GM10266 (cell line): ENCODE measurements around the gene EFCC1.

Experiments
- DNase-seq: peaks from one replicate; pipeline ENCODE4 v3.0.0; 2012; ENCODE audit errors: extremely low spot score
- CTCF ChIP-seq: IDR thresholded peaks from 2 replicates; pipeline ENCODE4 v1.5.1; 2012; ENCODE audit warnings: mild to moderate bottlenecking, low read depth; ENCODE audit not compliant: control insufficient read depth, insufficient read depth; ENCODE audit errors: missing control alignments

The EFCC1 gene

GRCh38 chr3:129040039-129040336 is 38.9 kb downstream of the EFCC1 start:
- no peak for DNase-seq
- TF ChIP-seq CTCF: no peak

GRCh38 chr3:129040579-129041300 is 39.6 kb downstream of the EFCC1 start:
- TF ChIP-seq CTCF: no peak
- no peak for DNase-seq

- TF ChIP-seq CTCF: no peak
Observed at GRCh38 chr3:129045675-129046036, 44.6 kb downstream of the EFCC1 start.

GRCh38 chr3:129046037-129046731 is 45.1 kb downstream of the EFCC1 start:
- no peak for TF ChIP-seq CTCF
- no peak for DNase-seq

More at GRCh38 chr3:129045675-129046036, 44.6 kb downstream of the EFCC1 start:
- DNase-seq: no peak

GRCh38 chr3:129046732-129047552 is 45.8 kb downstream of the EFCC1 start:
- TF ChIP-seq CTCF: no peak
- no peak for DNase-seq

- DNase-seq: no peak
- no peak for TF ChIP-seq CTCF
Observed at GRCh38 chr3:129047553-129047839, 46.4 kb downstream of the EFCC1 start.
